ENCODE measurements around the gene MBP.

MBP gene

GRCh38 chr18:77088963-77089722 lies 43.4 kb downstream of the MBP start:
- TF ChIP-seq FOXP2 (optimal IDR thresholded peaks at IDR 0.05; ENCODE audit: borderline replicate concordance, extremely low read depth, extremely low read length, insufficient read depth) (no peak), TAF1 (IDR thresholded peaks at IDR 0.05; ENCODE audit: borderline replicate concordance, insufficient read depth, low read length) (no peak), SIN3A (IDR thresholded peaks at IDR 0.05; ENCODE audit: borderline replicate concordance, insufficient read depth, low read length) (no peak), POLR2AphosphoS5 (IDR thresholded peaks at IDR 0.05; ENCODE audit: low read depth, low read length) (no peak)
- TF ChIP-seq, protein P1, sequence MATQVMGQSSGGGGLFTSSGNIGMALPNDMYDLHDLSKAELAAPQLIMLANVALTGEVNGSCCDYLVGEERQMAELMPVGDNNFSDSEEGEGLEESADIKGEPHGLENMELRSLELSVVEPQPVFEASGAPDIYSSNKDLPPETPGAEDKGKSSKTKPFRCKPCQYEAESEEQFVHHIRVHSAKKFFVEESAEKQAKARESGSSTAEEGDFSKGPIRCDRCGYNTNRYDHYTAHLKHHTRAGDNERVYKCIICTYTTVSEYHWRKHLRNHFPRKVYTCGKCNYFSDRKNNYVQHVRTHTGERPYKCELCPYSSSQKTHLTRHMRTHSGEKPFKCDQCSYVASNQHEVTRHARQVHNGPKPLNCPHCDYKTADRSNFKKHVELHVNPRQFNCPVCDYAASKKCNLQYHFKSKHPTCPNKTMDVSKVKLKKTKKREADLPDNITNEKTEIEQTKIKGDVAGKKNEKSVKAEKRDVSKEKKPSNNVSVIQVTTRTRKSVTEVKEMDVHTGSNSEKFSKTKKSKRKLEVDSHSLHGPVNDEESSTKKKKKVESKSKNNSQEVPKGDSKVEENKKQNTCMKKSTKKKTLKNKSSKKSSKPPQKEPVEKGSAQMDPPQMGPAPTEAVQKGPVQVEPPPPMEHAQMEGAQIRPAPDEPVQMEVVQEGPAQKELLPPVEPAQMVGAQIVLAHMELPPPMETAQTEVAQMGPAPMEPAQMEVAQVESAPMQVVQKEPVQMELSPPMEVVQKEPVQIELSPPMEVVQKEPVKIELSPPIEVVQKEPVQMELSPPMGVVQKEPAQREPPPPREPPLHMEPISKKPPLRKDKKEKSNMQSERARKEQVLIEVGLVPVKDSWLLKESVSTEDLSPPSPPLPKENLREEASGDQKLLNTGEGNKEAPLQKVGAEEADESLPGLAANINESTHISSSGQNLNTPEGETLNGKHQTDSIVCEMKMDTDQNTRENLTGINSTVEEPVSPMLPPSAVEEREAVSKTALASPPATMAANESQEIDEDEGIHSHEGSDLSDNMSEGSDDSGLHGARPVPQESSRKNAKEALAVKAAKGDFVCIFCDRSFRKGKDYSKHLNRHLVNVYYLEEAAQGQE (IDR thresholded peaks at IDR 0.05; ENCODE audit: insufficient read depth in 1 of 2, low read depth in 2 of 2, low read length in 2 of 2): no peak

DNA sequence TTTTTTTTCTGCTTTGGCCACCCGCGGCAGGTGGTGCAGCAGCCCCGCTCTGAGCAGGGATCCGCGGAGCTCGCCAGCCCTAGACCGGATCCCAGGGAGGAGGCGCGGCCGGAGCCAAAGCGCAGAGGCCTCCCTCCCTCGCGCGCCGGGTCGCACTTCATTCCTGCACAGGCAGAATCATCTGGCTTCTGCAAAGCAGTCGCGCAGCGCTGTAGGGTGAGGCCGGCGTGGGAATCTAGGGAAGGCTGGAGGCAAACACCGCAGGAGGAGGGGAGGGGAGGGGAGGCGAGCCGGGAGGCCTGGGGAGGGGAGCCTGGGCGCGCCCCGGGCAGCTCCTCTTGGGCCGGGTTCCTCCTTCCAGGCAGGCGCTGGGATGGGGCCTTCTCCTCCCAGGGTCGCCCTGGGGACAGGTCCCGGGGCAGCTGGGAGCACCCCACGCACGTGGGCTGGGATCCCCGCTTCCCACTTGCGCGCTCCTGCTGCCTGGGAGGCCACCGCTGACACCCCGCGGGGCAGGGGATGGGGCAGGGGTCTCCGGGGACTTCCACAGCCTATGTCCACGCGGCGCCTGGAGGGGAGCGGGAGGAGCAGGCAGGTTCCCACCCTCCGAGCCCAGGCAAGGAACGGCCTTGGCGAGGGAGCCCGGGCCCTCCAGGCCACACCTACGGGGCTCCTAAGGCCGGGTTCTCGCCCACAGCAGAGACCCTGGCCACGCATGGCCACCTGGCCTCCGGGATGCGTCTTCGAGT lies 45.0 kb downstream of the MBP start:
- TF ChIP-seq SIN3A (IDR thresholded peaks at IDR 0.05; ENCODE audit: borderline replicate concordance, insufficient read depth, low read length) (no peak), POLR2AphosphoS5 (IDR thresholded peaks at IDR 0.05; ENCODE audit: low read depth, low read length) (no peak), FOXP2 (optimal IDR thresholded peaks at IDR 0.05; ENCODE audit: borderline replicate concordance, extremely low read depth, extremely low read length, insufficient read depth) (no peak), TAF1 (IDR thresholded peaks at IDR 0.05; ENCODE audit: borderline replicate concordance, insufficient read depth, low read length) (no peak)
- TF ChIP-seq, protein P1 (IDR thresholded peaks at IDR 0.05; ENCODE audit: insufficient read depth in 1 of 2, low read depth in 2 of 2, low read length in 2 of 2): no peak

GRCh38 chr18:77086656-77087392 lies 45.8 kb downstream of the MBP start:
- TF ChIP-seq POLR2AphosphoS5 (IDR thresholded peaks at IDR 0.05; ENCODE audit: low read depth, low read length) (no peak), TAF1 (IDR thresholded peaks at IDR 0.05; ENCODE audit: borderline replicate concordance, insufficient read depth, low read length) (no peak), FOXP2 (optimal IDR thresholded peaks at IDR 0.05; ENCODE audit: borderline replicate concordance, extremely low read depth, extremely low read length, insufficient read depth) (no peak), SIN3A (IDR thresholded peaks at IDR 0.05; ENCODE audit: borderline replicate concordance, insufficient read depth, low read length) (no peak)
- TF ChIP-seq, protein P1 (IDR thresholded peaks at IDR 0.05; ENCODE audit: insufficient read depth in 1 of 2, low read depth in 2 of 2, low read length in 2 of 2): no peak

DNA sequence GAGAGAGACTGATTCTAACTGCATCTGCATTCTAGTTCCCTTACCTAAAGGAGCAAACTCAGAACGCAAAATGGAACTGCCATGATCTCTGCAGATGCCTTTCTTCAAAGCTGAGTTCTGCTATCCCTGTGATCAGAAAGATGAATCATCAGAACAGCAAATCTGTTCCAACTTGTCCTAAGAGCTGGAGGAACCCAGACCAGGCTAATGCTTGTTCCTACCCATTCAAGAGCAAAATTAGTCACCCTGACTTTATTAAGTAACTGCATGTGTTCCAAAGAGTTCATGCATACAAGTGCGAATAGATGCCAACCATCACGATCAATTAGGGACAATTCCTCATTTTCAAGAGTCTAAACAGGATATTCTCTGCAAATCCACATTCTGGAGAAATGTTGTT lies 46.5 kb downstream of the MBP start:
- no peak for TF ChIP-seq POLR2AphosphoS5 (IDR thresholded peaks at IDR 0.05; ENCODE audit: low read depth, low read length)
- TF ChIP-seq FOXP2 (optimal IDR thresholded peaks at IDR 0.05; ENCODE audit: borderline replicate concordance, extremely low read depth, extremely low read length, insufficient read depth): no peak
- TF ChIP-seq TAF1 (IDR thresholded peaks at IDR 0.05; ENCODE audit: borderline replicate concordance, insufficient read depth, low read length): no peak
- TF ChIP-seq SIN3A (IDR thresholded peaks at IDR 0.05; ENCODE audit: borderline replicate concordance, insufficient read depth, low read length): no peak
- TF ChIP-seq, protein P1 (IDR thresholded peaks at IDR 0.05; ENCODE audit: insufficient read depth in 1 of 2, low read depth in 2 of 2, low read length in 2 of 2): no peak

Measured in PFSK-1 (cell line).